Activated T-cell treated with anti-CD3 and anti-CD28 coated beads for 24 hours (primary cell): Measurements from ENCODE around the gene HOXC4.
"Not testable (repeated sequence)": the region's sequence is repeated elsewhere in the genome, so short reads cannot be mapped to it uniquely, and the experiment has no call there.

ENCODE experiments used
- DNase-seq: peaks from one replicate; pipeline ENCODE4 v3.0.0-alpha.2; 2020; ENCODE audit warnings: low read depth

HOXC4 gene

DNA sequence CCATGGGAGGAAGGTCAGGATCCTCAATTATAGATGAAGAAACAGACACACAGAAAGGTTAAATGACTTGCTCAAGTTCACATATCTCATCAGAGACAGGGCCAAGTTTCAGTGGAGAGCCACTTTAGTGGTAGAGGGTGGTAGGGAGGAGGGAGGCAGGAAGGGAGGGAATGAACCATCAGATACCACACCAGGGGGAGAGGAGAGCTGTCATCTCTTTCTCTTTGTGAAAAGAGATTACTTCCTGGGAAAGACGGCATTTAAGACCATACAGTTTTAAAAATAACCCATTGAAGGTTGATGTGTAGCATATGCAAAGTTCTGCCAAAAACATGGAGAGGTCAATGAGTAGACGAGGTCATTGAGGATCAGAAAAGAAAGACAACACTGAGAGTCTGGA is 39.3 kb downstream of the HOXC4 start:
- not testable (repeated sequence) for DNase-seq

DNA sequence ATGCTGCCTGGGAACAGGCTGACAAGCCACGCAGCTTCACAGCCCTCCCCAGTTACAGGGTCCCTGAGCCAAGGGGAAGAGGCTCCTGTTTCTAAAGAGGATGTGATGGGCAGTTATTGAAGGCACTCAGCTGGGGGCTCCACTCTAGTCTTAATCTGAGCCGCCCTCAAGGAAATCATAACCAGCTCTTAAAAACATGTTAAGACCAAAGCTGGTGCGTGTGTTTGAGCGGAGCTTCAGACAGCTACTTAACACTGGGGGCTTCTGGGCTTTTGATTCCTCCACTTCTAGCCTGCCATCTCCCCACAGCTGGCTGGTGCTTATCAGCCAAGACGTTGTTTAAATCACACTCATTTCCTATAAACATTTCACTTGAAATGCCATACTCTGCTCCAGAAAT is 42.3 kb downstream of the HOXC4 start:
- DNase-seq = not testable (repeated sequence)

DNA sequence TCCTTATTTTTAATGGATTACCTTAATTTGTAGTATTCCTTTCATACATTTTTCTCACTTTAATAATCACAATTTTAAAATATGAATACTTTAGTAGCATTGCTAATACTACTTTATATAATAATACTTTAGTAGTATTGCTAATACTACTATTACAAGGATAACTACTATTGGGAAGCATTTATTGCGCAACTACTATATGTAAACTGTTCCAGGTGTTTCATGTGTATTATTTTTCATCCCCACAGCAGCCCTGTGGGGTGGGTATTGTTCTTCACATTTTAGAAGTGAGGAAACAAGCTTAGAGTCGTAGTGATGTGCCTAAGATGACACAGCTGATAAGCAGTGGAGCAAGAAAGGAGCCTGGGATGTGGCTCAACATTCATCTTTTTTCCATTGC is 45.0 kb downstream of the HOXC4 start:
- not testable (repeated sequence) for DNase-seq

DNA sequence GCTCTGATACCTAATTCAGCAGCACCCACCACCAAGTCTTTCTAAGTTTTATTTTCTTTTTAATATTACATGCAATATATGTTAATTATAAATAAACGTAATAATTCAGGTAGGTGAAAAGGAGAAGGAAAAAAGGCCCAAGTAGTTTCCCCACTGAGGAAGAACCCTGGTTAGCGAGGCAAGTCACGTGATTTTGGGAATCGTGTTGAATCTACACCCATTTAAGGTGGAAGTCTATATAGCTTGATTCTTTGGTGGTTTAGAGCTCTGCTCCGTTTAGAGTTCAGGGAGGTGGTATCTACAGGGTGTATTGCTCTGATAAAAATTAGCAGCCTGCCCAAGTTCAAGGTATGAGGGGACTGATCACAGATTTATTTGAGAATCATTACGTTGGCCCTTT is 47.0 kb downstream of the HOXC4 start:
- DNase-seq = not testable (repeated sequence)

DNA sequence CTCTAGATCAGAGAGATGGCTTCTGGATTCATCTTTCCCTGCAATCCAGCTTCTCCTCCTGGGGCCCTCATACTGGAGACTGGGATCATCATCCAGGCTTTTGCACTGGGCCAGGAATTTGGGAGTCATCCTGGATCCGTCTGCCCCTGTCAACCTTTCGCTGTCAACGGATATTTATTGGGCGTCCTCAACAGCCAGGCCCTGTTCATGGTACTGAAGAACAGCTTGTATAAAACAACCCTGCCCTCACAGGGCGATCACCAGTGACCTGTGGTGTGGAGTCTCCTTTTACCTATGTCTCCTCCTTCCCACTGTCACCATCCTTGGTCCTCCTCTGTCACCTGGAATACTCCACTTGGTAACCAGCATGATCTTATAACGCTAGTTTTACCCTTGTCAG is 48.6 kb downstream of the HOXC4 start:
- DNase-seq = not testable (repeated sequence)

DNA sequence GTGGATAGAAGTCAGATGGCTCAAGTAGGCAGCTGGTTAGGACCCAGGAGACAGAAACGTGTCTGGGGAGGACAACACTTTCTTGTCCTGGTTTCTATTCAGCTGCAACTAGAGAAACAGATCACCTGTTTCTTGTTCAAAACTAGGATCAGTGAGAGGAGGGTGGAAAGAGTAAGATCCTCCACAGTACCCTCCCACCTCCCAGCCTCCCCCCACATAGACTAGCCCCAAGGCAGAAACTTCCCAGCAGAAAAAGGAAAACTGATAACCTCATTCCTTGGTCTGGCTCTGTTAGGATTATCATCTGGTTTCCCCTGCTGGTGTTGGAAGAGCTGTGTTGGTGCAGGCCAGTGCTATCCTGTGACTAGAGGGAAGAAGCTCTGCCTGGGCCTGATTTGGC is 50.2 kb downstream of the HOXC4 start:
- not testable (repeated sequence) for DNase-seq
